Measurements from ENCODE around the gene ACP7. TPM values are rescaled to one million over a fixed set of nuclear protein-coding genes. Genes with fewer than 3 reads are reported as not detected.
A peak's percentile ranks its signal among the peaks of the same experiment; 100 is the strongest.

The ACP7 gene
- total and polyA plus RNA-seq, 9 of the 15 experiments (the other 6 are each of a cell fraction or from before 2014, with no cell fraction given): not detected

DNA sequence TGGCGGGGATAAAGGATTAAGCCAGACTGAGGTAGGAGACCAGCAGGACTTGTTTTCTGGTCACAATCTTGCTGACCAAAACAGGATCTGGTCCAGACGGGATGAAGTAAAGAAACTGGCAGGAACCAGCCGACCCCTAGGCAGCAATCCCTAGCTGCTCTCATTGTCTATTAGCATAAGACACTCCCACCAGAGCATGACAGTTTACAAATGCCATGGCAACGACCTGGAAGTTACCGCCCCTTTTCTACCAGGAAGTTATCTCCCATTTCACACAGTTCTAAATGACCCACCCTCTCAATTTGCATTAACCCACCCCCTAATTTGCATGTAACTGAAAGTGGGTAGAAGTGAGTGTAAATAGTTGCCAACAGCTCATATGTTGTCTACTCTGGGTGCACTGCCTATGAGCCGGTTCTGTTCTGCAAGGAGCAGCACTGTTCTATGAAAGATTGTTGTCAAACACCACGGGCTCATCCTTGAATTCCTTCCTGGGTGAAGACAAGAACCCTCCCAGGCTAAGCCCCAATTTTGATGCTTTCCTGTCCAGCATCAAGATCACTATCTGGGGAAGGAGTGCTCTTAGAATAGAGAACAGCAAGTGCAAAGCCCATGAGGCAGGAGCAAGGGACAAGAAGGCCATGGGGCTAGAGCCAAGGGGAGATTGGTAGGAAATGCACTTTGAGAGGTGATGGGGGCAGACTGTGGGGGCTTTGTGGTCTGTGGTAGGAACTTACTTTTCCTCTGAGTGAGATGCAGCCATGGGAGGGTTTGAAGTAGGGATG lies 37.9 kb upstream of the ACP7 start (continued):
- TF ChIP-seq, protein P1, sequence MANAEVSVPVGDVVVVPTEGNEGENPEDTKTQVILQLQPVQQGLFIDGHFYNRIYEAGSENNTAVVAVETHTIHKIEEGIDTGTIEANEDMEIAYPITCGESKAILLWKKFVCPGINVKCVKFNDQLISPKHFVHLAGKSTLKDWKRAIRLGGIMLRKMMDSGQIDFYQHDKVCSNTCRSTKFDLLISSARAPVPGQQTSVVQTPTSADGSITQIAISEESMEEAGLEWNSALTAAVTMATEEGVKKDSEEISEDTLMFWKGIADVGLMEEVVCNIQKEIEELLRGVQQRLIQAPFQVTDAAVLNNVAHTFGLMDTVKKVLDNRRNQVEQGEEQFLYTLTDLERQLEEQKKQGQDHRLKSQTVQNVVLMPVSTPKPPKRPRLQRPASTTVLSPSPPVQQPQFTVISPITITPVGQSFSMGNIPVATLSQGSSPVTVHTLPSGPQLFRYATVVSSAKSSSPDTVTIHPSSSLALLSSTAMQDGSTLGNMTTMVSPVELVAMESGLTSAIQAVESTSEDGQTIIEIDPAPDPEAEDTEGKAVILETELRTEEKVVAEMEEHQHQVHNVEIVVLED (CRISPR knock-in tag; IDR thresholded peaks at IDR 0.05): no peak
- TF ChIP-seq COPS2 (conservative IDR thresholded peaks at IDR 0.05): no peak
- TF ChIP-seq BRD9 (IDR thresholded peaks at IDR 0.05; ENCODE audit: low read depth, partially characterized antibody): no peak
- TF ChIP-seq ZNF75A (CRISPR knock-in tag; IDR thresholded peaks at IDR 0.05): no peak
- no peak for TF ChIP-seq HNRNPH1 (optimal IDR thresholded peaks at IDR 0.05; ENCODE audit: low read depth, low read length)
- TF ChIP-seq, protein P2, sequence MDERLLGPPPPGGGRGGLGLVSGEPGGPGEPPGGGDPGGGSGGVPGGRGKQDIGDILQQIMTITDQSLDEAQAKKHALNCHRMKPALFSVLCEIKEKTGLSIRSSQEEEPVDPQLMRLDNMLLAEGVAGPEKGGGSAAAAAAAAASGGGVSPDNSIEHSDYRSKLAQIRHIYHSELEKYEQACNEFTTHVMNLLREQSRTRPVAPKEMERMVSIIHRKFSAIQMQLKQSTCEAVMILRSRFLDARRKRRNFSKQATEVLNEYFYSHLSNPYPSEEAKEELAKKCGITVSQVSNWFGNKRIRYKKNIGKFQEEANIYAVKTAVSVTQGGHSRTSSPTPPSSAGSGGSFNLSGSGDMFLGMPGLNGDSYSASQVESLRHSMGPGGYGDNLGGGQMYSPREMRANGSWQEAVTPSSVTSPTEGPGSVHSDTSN (CRISPR knock-in tag; IDR thresholded peaks at IDR 0.05; ENCODE audit: low read depth): no peak
- TF ChIP-seq, protein P2 (tag; conservative IDR thresholded peaks at IDR 0.05; ENCODE audit: low read depth): peak; percentile 2; the same call in 1 of the 2 replicates
- TF ChIP-seq, protein P3, sequence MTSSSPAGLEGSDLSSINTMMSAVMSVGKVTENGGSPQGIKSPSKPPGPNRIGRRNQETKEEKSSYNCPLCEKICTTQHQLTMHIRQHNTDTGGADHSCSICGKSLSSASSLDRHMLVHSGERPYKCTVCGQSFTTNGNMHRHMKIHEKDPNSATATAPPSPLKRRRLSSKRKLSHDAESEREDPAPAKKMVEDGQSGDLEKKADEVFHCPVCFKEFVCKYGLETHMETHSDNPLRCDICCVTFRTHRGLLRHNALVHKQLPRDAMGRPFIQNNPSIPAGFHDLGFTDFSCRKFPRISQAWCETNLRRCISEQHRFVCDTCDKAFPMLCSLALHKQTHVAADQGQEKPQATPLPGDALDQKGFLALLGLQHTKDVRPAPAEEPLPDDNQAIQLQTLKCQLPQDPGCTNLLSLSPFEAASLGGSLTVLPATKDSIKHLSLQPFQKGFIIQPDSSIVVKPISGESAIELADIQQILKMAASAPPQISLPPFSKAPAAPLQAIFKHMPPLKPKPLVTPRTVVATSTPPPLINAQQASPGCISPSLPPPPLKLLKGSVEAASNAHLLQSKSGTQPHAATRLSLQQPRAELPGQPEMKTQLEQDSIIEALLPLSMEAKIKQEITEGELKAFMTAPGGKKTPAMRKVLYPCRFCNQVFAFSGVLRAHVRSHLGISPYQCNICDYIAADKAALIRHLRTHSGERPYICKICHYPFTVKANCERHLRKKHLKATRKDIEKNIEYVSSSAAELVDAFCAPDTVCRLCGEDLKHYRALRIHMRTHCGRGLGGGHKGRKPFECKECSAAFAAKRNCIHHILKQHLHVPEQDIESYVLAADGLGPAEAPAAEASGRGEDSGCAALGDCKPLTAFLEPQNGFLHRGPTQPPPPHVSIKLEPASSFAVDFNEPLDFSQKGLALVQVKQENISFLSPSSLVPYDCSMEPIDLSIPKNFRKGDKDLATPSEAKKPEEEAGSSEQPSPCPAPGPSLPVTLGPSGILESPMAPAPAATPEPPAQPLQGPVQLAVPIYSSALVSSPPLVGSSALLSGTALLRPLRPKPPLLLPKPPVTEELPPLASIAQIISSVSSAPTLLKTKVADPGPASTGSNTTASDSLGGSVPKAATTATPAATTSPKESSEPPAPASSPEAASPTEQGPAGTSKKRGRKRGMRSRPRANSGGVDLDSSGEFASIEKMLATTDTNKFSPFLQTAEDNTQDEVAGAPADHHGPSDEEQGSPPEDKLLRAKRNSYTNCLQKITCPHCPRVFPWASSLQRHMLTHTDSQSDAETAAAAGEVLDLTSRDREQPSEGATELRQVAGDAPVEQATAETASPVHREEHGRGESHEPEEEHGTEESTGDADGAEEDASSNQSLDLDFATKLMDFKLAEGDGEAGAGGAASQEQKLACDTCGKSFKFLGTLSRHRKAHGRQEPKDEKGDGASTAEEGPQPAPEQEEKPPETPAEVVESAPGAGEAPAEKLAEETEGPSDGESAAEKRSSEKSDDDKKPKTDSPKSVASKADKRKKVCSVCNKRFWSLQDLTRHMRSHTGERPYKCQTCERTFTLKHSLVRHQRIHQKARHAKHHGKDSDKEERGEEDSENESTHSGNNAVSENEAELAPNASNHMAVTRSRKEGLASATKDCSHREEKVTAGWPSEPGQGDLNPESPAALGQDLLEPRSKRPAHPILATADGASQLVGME (CRISPR knock-in tag; IDR thresholded peaks at IDR 0.05): no peak
- no peak for TF ChIP-seq PML (IDR thresholded peaks at IDR 0.05; ENCODE audit: low read length)
- no peak for TF ChIP-seq YBX1 (IDR thresholded peaks at IDR 0.05)
- peak; percentile 65 for TF ChIP-seq RBM25 (IDR thresholded peaks at IDR 0.05; ENCODE audit: low read depth, low read length, severe bottlenecking)
- TF ChIP-seq RCOR1 (IDR thresholded peaks at IDR 0.05; ENCODE audit: borderline replicate concordance in 1 of 2, low read depth in 2 of 2, low read length in 2 of 2): peak in 1 of 2 experiments; percentile 16; a peak in 2 of 4 replicates
- TF ChIP-seq, protein P4, sequence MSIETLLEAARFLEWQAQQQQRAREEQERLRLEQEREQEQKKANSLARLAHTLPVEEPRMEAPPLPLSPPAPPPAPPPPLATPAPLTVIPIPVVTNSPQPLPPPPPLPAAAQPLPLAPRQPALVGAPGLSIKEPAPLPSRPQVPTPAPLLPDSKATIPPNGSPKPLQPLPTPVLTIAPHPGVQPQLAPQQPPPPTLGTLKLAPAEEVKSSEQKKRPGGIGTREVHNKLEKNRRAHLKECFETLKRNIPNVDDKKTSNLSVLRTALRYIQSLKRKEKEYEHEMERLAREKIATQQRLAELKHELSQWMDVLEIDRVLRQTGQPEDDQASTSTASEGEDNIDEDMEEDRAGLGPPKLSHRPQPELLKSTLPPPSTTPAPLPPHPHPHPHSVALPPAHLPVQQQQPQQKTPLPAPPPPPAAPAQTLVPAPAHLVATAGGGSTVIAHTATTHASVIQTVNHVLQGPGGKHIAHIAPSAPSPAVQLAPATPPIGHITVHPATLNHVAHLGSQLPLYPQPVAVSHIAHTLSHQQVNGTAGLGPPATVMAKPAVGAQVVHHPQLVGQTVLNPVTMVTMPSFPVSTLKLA (conservative IDR thresholded peaks at IDR 0.05): peak in 1 of 2 experiments; percentile 24; a peak in 1 of 4 replicates
- TF ChIP-seq RBM17 (IDR thresholded peaks at IDR 0.05; ENCODE audit: borderline replicate concordance, low read depth, low read length): no peak
- no peak for TF ChIP-seq ZNF707 (CRISPR knock-in tag; conservative IDR thresholded peaks at IDR 0.05)
- TF ChIP-seq MXI1 (IDR thresholded peaks at IDR 0.05; ENCODE audit: low read depth, low read length): peak; percentile 96

All from K562 (cell line).